Tibial nerve (tissue), 4 donors: ENCODE data around the gene FLT4. TPM values are rescaled to one million over a fixed set of nuclear protein-coding genes. Genes with fewer than 3 reads are reported as not detected.

Source experiments
- DNase-seq, 2 donors: peaks; one replicate each; pipeline ENCODE4 v3.0.0-alpha.2; 2019; ENCODE audit warnings: low spot score in 2 of 2
- H3K27ac ChIP-seq, 4 donors: fragments of 200-600 bp; sonication (generic) in 3 of 4; one replicate each; pipeline ENCODE4 v1.5.1; 2017 to 2019; ENCODE audit warnings: mild to moderate bottlenecking in 1 of 4
- H3K27me3 ChIP-seq, 2 donors: fragments of 200-600 bp; sonication (generic) in 1 of 2; one replicate each; pipeline versions ENCODE4 v1.5.1 to v1.6.0; 2017 to 2019
- H3K36me3 ChIP-seq, 3 donors: fragments of 200-600 bp; sonication (generic); one replicate each; pipeline ENCODE4 v1.5.1; 2018 to 2019
- H3K4me1 ChIP-seq, 4 donors: fragments of 200-600 bp; sonication (generic) in 3 of 4; one replicate each; pipeline ENCODE4 v1.5.1; 2017 to 2019
- H3K4me3 ChIP-seq, 4 donors: fragments of 200-600 bp; sonication (generic) in 3 of 4; one replicate each; pipeline ENCODE4 v1.5.1; 2017 to 2019; ENCODE audit warnings: mild to moderate bottlenecking in 1 of 4, moderate library complexity in 1 of 4
- H3K9me3 ChIP-seq, 4 donors: fragments of 200-600 bp; sonication (generic) in 3 of 4; one replicate each; pipeline ENCODE4 v1.5.1; 2017 to 2019
- CTCF ChIP-seq, 5 experiments: fragments of 200-600 bp in 3 of 5; fragments of 450-650 bp in 2 of 5; sonication (generic) in 3 of 5; IDR thresholded peaks; one replicate each; pipeline ENCODE4 v1.5.1; 2016 to 2019; ENCODE audit warnings: antibody characterized with exemption in 5 of 5, mild to moderate bottlenecking in 3 of 5, moderate library complexity in 2 of 5
- EP300 ChIP-seq, 2 donors: sonication (generic); formaldehyde crosslinking; IDR thresholded peaks; one replicate each; pipeline ENCODE4 v1.6.1; 2017; ENCODE audit warnings: antibody characterized with exemption in 2 of 2, mild to moderate bottlenecking in 1 of 2
- POLR2A ChIP-seq, 2 donors: fragments of 450-650 bp; IDR thresholded peaks; one replicate each; pipeline ENCODE4 v1.6.1; 2017; ENCODE audit warnings: antibody characterized with exemption in 2 of 2, mild to moderate bottlenecking in 2 of 2, moderate library complexity in 2 of 2
- WGBS, 2 donors: methylation state at CpG; one replicate each; pipeline ENCODE4 v1.1.5; 2018; 5-methylcytosine and 5-hydroxymethylcytosine counted together
- total RNA-seq, 4 donors: library from RNA; depleted of rRNA; stranded (reverse); fragments of >200 nt; gene quantifications; one replicate each; pipeline ENCODE4 v1.1.0, GENCODE V29; 2016

Gene FLT4
- total RNA-seq, 4 donors from 2014 or later = 4.6 to 34.2 (median 14.9) TPM

DNA sequence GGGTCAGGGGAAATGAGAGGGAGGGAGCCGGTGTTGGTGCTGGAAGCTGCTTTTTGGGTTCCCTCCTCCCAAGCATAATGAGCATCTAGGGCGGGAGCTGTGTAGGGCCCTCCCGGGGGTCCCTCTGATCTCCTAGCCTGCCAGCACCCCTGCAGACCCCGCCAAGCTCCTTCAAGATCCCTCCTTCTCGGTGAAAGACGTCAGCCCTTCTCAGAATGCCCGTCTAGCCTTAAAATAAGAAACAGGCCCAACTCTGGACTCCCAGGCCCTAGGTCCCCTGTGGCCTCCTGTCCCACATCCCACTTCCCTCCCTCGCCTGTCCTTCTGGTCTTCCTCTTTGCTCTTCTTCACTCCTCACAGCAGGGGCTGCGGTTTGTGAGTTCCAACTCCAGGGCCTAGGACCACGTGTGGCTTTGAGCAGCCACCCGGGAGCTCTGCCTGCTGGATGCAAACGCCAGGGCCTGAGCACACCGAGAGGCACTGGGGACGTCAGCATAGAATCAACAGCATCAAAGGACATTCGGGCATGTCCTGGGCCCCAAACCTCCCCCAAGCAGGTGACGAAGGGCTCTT lies 49.3 kb downstream of the FLT4 start:
- H3K9me3 ChIP-seq = no peaks in the 10 kb centered on the region
- TF ChIP-seq POLR2A (IDR thresholded peaks at IDR 0.05) (no peak), EP300 (IDR thresholded peaks at IDR 0.05) (no peak), CTCF (IDR thresholded peaks at IDR 0.05) (no peak)
- no peak for DNase-seq

GRCh38 chr5:180599590-180599914 lies 49.8 kb downstream of the FLT4 start:
- H3K4me3 ChIP-seq = no peak overlapping the region
- no peak for TF ChIP-seq POLR2A (IDR thresholded peaks at IDR 0.05)
- no peak for TF ChIP-seq CTCF (IDR thresholded peaks at IDR 0.05)
- no peak for TF ChIP-seq EP300 (IDR thresholded peaks at IDR 0.05)
- H3K4me1 ChIP-seq = no peaks in the 10 kb centered on the region
- no peaks in the 10 kb centered on the region for H3K27me3 ChIP-seq
- no peak for DNase-seq
- no peaks in the 10 kb centered on the region for H3K9me3 ChIP-seq
- 91 to 92% methylated on average over 6 of the region's 6 CpGs for WGBS, 2 donors
- H3K36me3 ChIP-seq = no peaks in the 10 kb centered on the region
- no peak overlapping the region for H3K27ac ChIP-seq

More for the DNA sequence above, 49.3 kb downstream of the FLT4 start:
- 76% methylated on average over 16 of the region's 16 CpGs for WGBS, 2 donors
- Histone ChIP-seq H3K36me3 (no peaks in the 10 kb centered on the region), H3K4me1 (no peaks in the 10 kb centered on the region), H3K27me3 (no peaks in the 10 kb centered on the region), H3K27ac (no peak overlapping the region), H3K4me3 (no peak overlapping the region)

GRCh38 chr5:180598797-180599589 lies 50.4 kb downstream of the FLT4 start:
- WGBS, 2 donors = 84 to 88% methylated on average over 14 of the region's 16 CpGs
- Histone ChIP-seq H3K27me3 (no peaks in the 10 kb centered on the region), H3K36me3 (no peaks in the 10 kb centered on the region), H3K4me3 (no peak overlapping the region), H3K4me1 (no peaks in the 10 kb centered on the region), H3K9me3 (no peaks in the 10 kb centered on the region), H3K27ac (no peak overlapping the region)
- TF ChIP-seq POLR2A (IDR thresholded peaks at IDR 0.05) (no peak), CTCF (IDR thresholded peaks at IDR 0.05) (no peak), EP300 (IDR thresholded peaks at IDR 0.05) (no peak)
- DNase-seq = no peak

DNA sequence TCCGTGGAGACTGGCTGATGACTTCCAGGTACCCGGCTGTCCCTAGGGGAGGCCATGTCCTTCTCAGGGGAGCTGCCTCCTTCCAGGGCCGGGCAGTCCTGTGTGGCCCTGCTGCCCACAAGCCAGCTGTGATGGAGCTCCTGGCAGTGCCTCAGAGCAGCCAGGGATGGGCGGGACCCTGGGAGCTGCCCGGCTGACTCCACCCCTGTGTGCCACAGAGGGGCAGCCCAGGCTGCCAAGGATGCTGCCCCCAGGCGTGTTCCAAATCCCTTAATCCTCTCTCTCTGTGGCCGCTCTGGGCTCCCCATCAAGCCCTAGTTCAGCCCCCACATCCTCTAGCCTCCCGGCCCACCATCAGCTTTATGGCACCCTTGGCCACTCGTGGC lies 51.1 kb downstream of the FLT4 start:
- H3K9me3 ChIP-seq = no peaks in the 10 kb centered on the region
- no peak overlapping the region for H3K4me3 ChIP-seq
- no peaks in the 10 kb centered on the region for H3K36me3 ChIP-seq
- H3K27me3 ChIP-seq = peaks cover 0 to under 1% of the 10 kb centered on the region in 2 donors
- 75 to 79% methylated on average over 6 to 7 of the region's 9 CpGs for WGBS, 2 donors
- H3K4me1 ChIP-seq = no peaks in the 10 kb centered on the region
- DNase-seq = no peak
- TF ChIP-seq EP300 (IDR thresholded peaks at IDR 0.05) = no peak
- no peak for TF ChIP-seq CTCF (IDR thresholded peaks at IDR 0.05)
- no peak for TF ChIP-seq POLR2A (IDR thresholded peaks at IDR 0.05)
- no peak overlapping the region for H3K27ac ChIP-seq

GRCh38 chr5:180596668-180597231 lies 52.6 kb downstream of the FLT4 start:
- no peak overlapping the region for H3K27ac ChIP-seq
- peaks cover 0 to 3% (median 0%) of the 10 kb centered on the region in 4 donors for H3K4me1 ChIP-seq
- TF ChIP-seq EP300 (IDR thresholded peaks at IDR 0.05) (no peak), POLR2A (IDR thresholded peaks at IDR 0.05) (no peak), CTCF (IDR thresholded peaks at IDR 0.05) (no peak)
- H3K9me3 ChIP-seq = no peaks in the 10 kb centered on the region
- no peak for DNase-seq
- H3K4me3 ChIP-seq = no peak overlapping the region
- peaks cover 0 to 17% of the 10 kb centered on the region in 2 donors for H3K27me3 ChIP-seq
- WGBS, 2 donors = 65 to 82% methylated on average over 10 to 24 of the region's 24 CpGs
- no peaks in the 10 kb centered on the region for H3K36me3 ChIP-seq
